Astrocyte (in vitro differentiated cells and primary cell): ENCODE measurements around the gene PDIA2. TPM values are rescaled to one million over a fixed set of nuclear protein-coding genes. Genes with fewer than 3 reads are reported as not detected.

ENCODE experiments used
- DNase-seq: peaks from one replicate; pipeline ENCODE4 v3.0.0-alpha.2; 2010; ENCODE audit warnings: low read depth
- FAIRE-seq: peaks from 2 replicates; lab custom pipeline; 2011; peaks lifted over from hg19 to GRCh38; lab: Jason Lieb, UNC
- H2AFZ ChIP-seq: 2 replicates; pipeline ENCODE4 v1.6.0; 2012; ENCODE audit warnings: low read depth, low read length, inconsistent platforms
- H3K27ac ChIP-seq: 2 replicates; pipeline ENCODE4 v1.5.1; 2011; ENCODE audit warnings: low read depth, low read length, inconsistent platforms
- H3K27me3 ChIP-seq: 2 replicates; pipeline ENCODE4 v1.6.0; 2011; ENCODE audit warnings: low read length, inconsistent platforms; ENCODE audit not compliant: insufficient read depth
- H3K36me3 ChIP-seq: 2 replicates; pipeline ENCODE4 v1.5.1; 2011; ENCODE audit warnings: low read length, inconsistent platforms; ENCODE audit not compliant: insufficient read depth
- H3K4me1 ChIP-seq: 2 replicates; pipeline ENCODE4 v1.5.1; 2011; ENCODE audit warnings: low read length, inconsistent platforms; ENCODE audit not compliant: insufficient read depth
- H3K4me2 ChIP-seq: 2 replicates; pipeline ENCODE4 v1.6.0; 2012; ENCODE audit warnings: low read length, inconsistent platforms
- H3K4me3 ChIP-seq: 2 replicates; pipeline ENCODE4 v1.5.1; 2011; ENCODE audit warnings: low read depth, mild to moderate bottlenecking, low read length, inconsistent platforms; ENCODE audit not compliant: insufficient read depth
- H3K79me2 ChIP-seq: 2 replicates; pipeline ENCODE4 v1.6.0; 2012; ENCODE audit warnings: mild to moderate bottlenecking, low read length, inconsistent platforms; ENCODE audit not compliant: insufficient read depth
- H3K9ac ChIP-seq: 2 replicates; pipeline ENCODE4 v1.6.0; 2012; ENCODE audit warnings: mild to moderate bottlenecking, low read length, inconsistent platforms
- H3K9me3 ChIP-seq: 2 replicates; pipeline ENCODE4 v1.5.1; 2012; ENCODE audit warnings: low read depth, mild to moderate bottlenecking, low read length, inconsistent platforms; ENCODE audit not compliant: insufficient read depth
- H4K20me1 ChIP-seq: 2 replicates; pipeline ENCODE4 v1.6.0; 2012; ENCODE audit warnings: low read length, inconsistent platforms; ENCODE audit not compliant: insufficient read depth
- H3K27ac Mint-ChIP-seq: one replicate; pipeline ENCODE4 v1.8.0; 2021; ENCODE audit warnings: mild to moderate bottlenecking, mixed read lengths; ENCODE audit not compliant: unreplicated experiment
- H3K27me3 Mint-ChIP-seq: one replicate; pipeline ENCODE4 v1.8.0; 2021; ENCODE audit warnings: low read depth, mixed read lengths; ENCODE audit not compliant: unreplicated experiment
- H3K36me3 Mint-ChIP-seq: one replicate; pipeline ENCODE4 v1.8.0; 2021; ENCODE audit warnings: low read depth, mixed read lengths; ENCODE audit not compliant: unreplicated experiment
- H3K4me1 Mint-ChIP-seq: one replicate; pipeline ENCODE4 v1.8.0; 2021; ENCODE audit warnings: low read depth, mixed read lengths; ENCODE audit not compliant: unreplicated experiment
- H3K4me3 Mint-ChIP-seq: one replicate; pipeline ENCODE4 v1.8.0; 2021; ENCODE audit warnings: mild to moderate bottlenecking, moderate library complexity, mixed read lengths; ENCODE audit not compliant: unreplicated experiment
- H3K9me3 Mint-ChIP-seq: one replicate; pipeline ENCODE4 v1.8.0; 2021; ENCODE audit warnings: mild to moderate bottlenecking, mixed read lengths; ENCODE audit not compliant: unreplicated experiment
- CTCF ChIP-seq: IDR thresholded peaks from 2 replicates; pipeline ENCODE4 v1.5.1; 2011; ENCODE audit warnings: low read depth, mild to moderate bottlenecking, inconsistent platforms, low read length, moderate library complexity; ENCODE audit not compliant: insufficient read depth
- EZH2 ChIP-seq: IDR thresholded peaks from 2 replicates; pipeline ENCODE4 v1.6.1; 2012; ENCODE audit warnings: mild to moderate bottlenecking, low read length, inconsistent platforms; ENCODE audit not compliant: insufficient read depth
- total RNA-seq: library from RNA; stranded (reverse); gene quantifications from 2 replicates; pipeline ENCODE4 v1.2.1, GENCODE V29; 2021

PDIA2 gene
- total RNA-seq, 1 donor from 2014 or later = 1.5 TPM

DNA sequence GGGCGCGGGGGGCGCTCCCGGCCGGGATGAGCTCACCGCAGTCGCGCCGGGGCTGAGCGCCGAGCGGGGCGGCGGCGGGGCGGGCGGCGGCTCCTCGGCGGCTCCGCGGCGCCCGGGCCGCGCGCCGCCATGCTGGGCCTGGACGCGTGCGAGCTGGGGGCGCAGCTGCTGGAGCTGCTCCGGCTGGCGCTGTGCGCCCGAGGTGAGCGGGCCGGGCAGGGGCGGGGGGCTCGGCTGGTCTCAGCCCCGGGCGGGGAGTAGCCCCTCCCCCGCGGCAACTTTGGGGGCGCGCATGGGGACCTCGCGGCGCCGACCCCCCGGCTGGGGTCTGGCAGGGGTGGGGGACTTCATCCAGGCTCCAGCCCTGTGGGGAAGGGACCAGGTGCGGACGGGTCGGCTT is 2.4 kb upstream of the PDIA2 start, which contains the start of gene ARHGDIG:
Gene ARHGDIG, plus strand, starts transcription at position 40 of the 400 bp plus-strand sequence. Its CDS starts 90 bp downstream, at position 130.
- Histone ChIP-seq H3K36me3 (no peaks in the 10 kb centered on the region), H3K4me3 (no peak within 1 kb of the TSS), H3K27ac (no peak within 1 kb of the TSS), H3K4me2 (peak within 1 kb of the TSS; percentile 71), H3K9me3 (no peaks in the 10 kb centered on the region), H4K20me1 (peaks cover 4% of the 10 kb centered on the region), H2AFZ (no peak within 1 kb of the TSS), H3K9ac (no peak within 1 kb of the TSS), H3K4me1 (no peaks in the 10 kb centered on the region), H3K79me2 (no peaks in the 10 kb centered on the region), H3K27me3 (peaks cover 7% of the 10 kb centered on the region)
- peaks cover 13% of the 10 kb centered on the region for H3K27me3 Mint-ChIP-seq
- H3K4me3 Mint-ChIP-seq = no peak within 1 kb of the TSS
- H3K9me3 Mint-ChIP-seq = no peaks in the 10 kb centered on the region
- FAIRE-seq (no peak), DNase-seq (no peak)
- no peaks in the 10 kb centered on the region for H3K4me1 Mint-ChIP-seq
- TF ChIP-seq EZH2 = no peak
- TF ChIP-seq CTCF = no peak
- H3K27ac Mint-ChIP-seq = no peak within 1 kb of the TSS
- H3K36me3 Mint-ChIP-seq = no peaks in the 10 kb centered on the region

DNA sequence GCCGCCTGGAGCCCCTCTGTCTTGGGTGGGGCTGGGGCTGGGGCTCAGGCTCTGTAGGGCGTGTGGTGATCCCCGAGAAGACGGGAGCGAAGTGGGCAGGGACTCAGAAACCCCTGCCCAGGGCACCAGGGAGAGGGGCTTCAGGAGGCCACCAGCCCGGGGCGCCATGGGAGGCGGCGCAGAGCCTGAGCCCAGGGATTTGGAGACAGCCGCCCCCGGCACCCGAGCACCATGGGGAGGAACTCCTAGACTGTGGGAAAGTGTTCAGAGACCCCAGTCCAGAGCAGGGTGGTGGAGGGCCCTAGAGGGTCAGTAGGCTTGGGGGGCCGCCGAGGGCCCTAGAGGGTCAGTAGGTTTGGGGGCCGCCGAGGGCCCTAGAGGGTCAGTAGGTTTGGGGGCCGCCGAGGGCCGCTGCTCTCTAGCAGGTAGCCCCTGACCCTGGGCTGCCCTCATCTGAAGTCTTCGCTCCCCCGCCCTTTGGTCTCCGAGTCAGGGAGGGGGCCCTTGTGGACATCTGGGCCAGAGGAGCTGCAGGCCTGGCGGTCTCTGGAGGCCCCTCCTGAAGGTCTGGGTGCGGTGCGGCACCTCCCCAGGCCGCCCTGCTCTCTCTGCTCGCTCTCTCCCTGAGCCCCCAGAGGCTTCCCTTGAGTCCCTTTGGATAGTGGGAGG is 1.8 kb upstream of the PDIA2 start:
- H3K9ac ChIP-seq = no peak overlapping the region
- peaks cover 13% of the 10 kb centered on the region for H3K27me3 Mint-ChIP-seq
- FAIRE-seq = no peak
- no peak overlapping the region for H3K4me3 ChIP-seq
- H4K20me1 ChIP-seq = peaks cover 4% of the 10 kb centered on the region
- H3K36me3 ChIP-seq = no peaks in the 10 kb centered on the region
- H3K9me3 Mint-ChIP-seq = no peaks in the 10 kb centered on the region
- H3K4me2 ChIP-seq = peak overlapping the region; percentile 71
- no peaks in the 10 kb centered on the region for H3K36me3 Mint-ChIP-seq
- H3K79me2 ChIP-seq = no peaks in the 10 kb centered on the region
- H3K4me3 Mint-ChIP-seq = no peak overlapping the region
- no peak overlapping the region for H3K27ac Mint-ChIP-seq
- no peaks in the 10 kb centered on the region for H3K4me1 Mint-ChIP-seq
- H2AFZ ChIP-seq = no peak overlapping the region
- H3K4me1 ChIP-seq = no peaks in the 10 kb centered on the region
- H3K27ac ChIP-seq = no peak overlapping the region
- DNase-seq = no peak
- peaks cover 7% of the 10 kb centered on the region for H3K27me3 ChIP-seq
- TF ChIP-seq CTCF = no peak
- peak; percentile 19 for TF ChIP-seq EZH2
- H3K9me3 ChIP-seq = no peaks in the 10 kb centered on the region

DNA sequence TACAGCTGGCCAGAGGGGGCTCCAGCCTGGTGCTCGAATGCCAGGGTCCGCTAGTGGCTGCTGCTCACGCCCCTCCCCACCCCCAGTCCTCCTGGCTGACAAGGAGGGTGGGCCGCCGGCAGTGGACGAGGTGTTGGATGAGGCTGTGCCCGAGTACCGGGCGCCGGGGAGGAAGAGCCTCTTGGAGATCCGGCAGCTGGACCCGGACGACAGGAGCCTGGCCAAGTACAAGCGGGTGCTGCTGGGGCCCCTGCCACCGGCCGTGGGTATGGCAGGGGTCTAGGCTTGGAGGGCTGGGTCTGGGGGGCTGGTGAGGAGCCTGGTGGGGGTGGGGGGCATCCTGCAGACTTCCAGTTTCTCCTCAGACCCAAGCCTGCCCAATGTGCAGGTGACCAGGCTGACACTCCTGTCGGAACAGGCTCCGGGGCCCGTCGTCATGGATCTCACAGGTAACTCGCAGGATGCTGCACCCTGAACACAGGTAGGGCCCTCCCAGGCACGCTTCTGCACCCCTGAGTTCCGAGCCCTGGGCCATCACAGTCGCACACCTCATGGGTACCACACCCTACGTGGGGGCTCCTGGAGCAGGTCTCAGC is 1.2 kb upstream of the PDIA2 start:
- FAIRE-seq (no peak), DNase-seq (no peak)
- H3K9me3 Mint-ChIP-seq = no peaks in the 10 kb centered on the region

More for the DNA sequence above, 1.2 kb upstream of the PDIA2 start:
- Histone ChIP-seq H3K79me2 (no peaks in the 10 kb centered on the region), H2AFZ (no peak overlapping the region), H3K27me3 (peaks cover 7% of the 10 kb centered on the region), H3K4me3 (no peak overlapping the region), H3K36me3 (no peaks in the 10 kb centered on the region), H3K4me1 (no peaks in the 10 kb centered on the region), H3K27ac (no peak overlapping the region), H3K9ac (no peak overlapping the region), H3K9me3 (no peaks in the 10 kb centered on the region), H4K20me1 (peaks cover 4% of the 10 kb centered on the region), H3K4me2 (no peak overlapping the region)
- Mint-ChIP-seq H3K27me3 (peaks cover 10% of the 10 kb centered on the region), H3K27ac (no peak overlapping the region), H3K36me3 (no peaks in the 10 kb centered on the region), H3K4me3 (no peak overlapping the region), H3K4me1 (no peaks in the 10 kb centered on the region)
- no peak for TF ChIP-seq CTCF
- no peak for TF ChIP-seq EZH2
